K562 (cell line): ENCODE data around the gene SLC34A2. TPM values are rescaled to one million over a fixed set of nuclear protein-coding genes. Genes with fewer than 3 reads are reported as not detected.

ENCODE experiments used
- ATAC-seq: fragments of 200-7000 bp; cut with Tn5 transposase; 3 replicates; pipeline ENCODE4 v1.9.1; 2020; ENCODE audit warnings: moderate library complexity
- BruUV-seq: library from RNA; stranded (reverse); fragments of 400-500 nt; replicated peaks from 2 replicates; lab custom pipeline; 2021; lab: Mats Ljungman, UMichigan
- CTCF ChIA-PET: fragments of 300-600 bp; formaldehyde crosslinking; extraction: SDS; loops from one replicate; lab custom pipeline; 2021; ENCODE audit warnings: low intra/inter-chr PET ratio; lab: Yijun Ruan, JAX
- POLR2A ChIA-PET: fragments of 300-600, 350-650 bp; sonication (Branson Sonifier 250); formaldehyde crosslinking; extraction: SDS; loops from one replicate; lab custom pipeline; 2021; ENCODE audit warnings: antibody characterized with exemption, inconsistent platforms; lab: Yijun Ruan, JAX
- DNase-seq, 4 experiments: peaks; one replicate each; pipeline versions ENCODE4 v3.0.0 to v3.0.0-alpha.2; 2011 to 2018; ENCODE audit warnings: low spot score in 3 of 4, mixed read lengths in 3 of 4; ENCODE audit errors: extremely low read depth in 1 of 4
- FAIRE-seq: peaks from 2 replicates; lab custom pipeline; 2011; peaks lifted over from hg19 to GRCh38; lab: Jason Lieb, UNC
- H2AFZ ChIP-seq: 2 replicates; pipeline ENCODE4 v1.6.0; 2011; ENCODE audit warnings: low read depth, low read length, control low read depth, inconsistent platforms
- H3K27ac ChIP-seq: fragments of 200-600 bp; 3 replicates; pipeline ENCODE4 v1.8.0; 2011; ENCODE audit warnings: low read depth, mild to moderate bottlenecking, control low read depth, inconsistent platforms, low read length, moderate library complexity, mixed read lengths; ENCODE audit errors: extremely low read depth
- H3K27me3 ChIP-seq, 2 experiments: fragments of 300-600 bp in 1 of 2; 2 replicates in 1 of 2; 3 replicates in 1 of 2; pipeline versions ENCODE4 v1.6.0 to v1.8.0; 2011; ENCODE audit warnings: inconsistent platforms in 2 of 2, low read length in 2 of 2, mild to moderate bottlenecking in 1 of 2, mixed read lengths in 1 of 2, moderate library complexity in 1 of 2; ENCODE audit not compliant: control insufficient read depth in 2 of 2, insufficient read depth in 2 of 2
- H3K36me3 ChIP-seq: fragments of 300-600 bp; 3 replicates; pipeline ENCODE4 v1.8.0; 2011; ENCODE audit warnings: mild to moderate bottlenecking, low read length, inconsistent platforms; ENCODE audit not compliant: control insufficient read depth, insufficient read depth
- H3K4me1 ChIP-seq, 2 experiments: fragments of 200-600 bp in 1 of 2; replicated peaks in 1 of 2; 2 replicates in 1 of 2; 3 replicates in 1 of 2; pipeline versions ENCODE4 v1.5.1 to v1.8.0; 2011; ENCODE audit warnings: inconsistent platforms in 2 of 2, low read length in 2 of 2, mild to moderate bottlenecking in 1 of 2, mixed read lengths in 1 of 2, moderate library complexity in 1 of 2; ENCODE audit not compliant: control insufficient read depth in 2 of 2, insufficient read depth in 2 of 2
- H3K4me2 ChIP-seq: 2 replicates; pipeline ENCODE4 v1.6.1; 2011; ENCODE audit warnings: low read length, control low read depth, inconsistent platforms, mixed read lengths; ENCODE audit not compliant: insufficient read depth
- H3K4me3 ChIP-seq: fragments of 200-600 bp; sonication (generic), shearing (Covaris generic); 2 replicates; pipeline ENCODE4 v1.5.1; 2016; ENCODE audit warnings: control low read depth, inconsistent platforms
- H3K79me2 ChIP-seq: fragments of 200-600 bp; 3 replicates; pipeline ENCODE4 v1.8.0; 2011; ENCODE audit warnings: low read length, inconsistent platforms; ENCODE audit not compliant: control insufficient read depth, insufficient read depth
- H3K9ac ChIP-seq, 2 experiments: 2 replicates each; pipeline versions ENCODE4 v1.6.0 to v1.6.1; 2011; ENCODE audit warnings: low read depth in 2 of 2, low read length in 2 of 2, control low read depth in 1 of 2, inconsistent platforms in 1 of 2, mild to moderate bottlenecking in 1 of 2, mixed read lengths in 1 of 2; ENCODE audit not compliant: insufficient read depth in 1 of 2
- H3K9me1 ChIP-seq: one replicate; pipeline ENCODE4 v1.6.0; 2011; ENCODE audit warnings: inconsistent platforms, mild to moderate bottlenecking, low read length, moderate library complexity; ENCODE audit not compliant: control insufficient read depth, insufficient read depth
- H3K9me3 ChIP-seq: replicated peaks from 2 replicates; pipeline ENCODE4 v1.5.1; 2011; ENCODE audit warnings: low read depth, low read length, inconsistent platforms; ENCODE audit not compliant: control insufficient read depth, insufficient read depth
- H4K20me1 ChIP-seq: replicated peaks from 2 replicates; pipeline ENCODE4 v1.6.1; 2011; ENCODE audit warnings: low read length, inconsistent platforms, mixed read lengths; ENCODE audit not compliant: control insufficient read depth, insufficient read depth
- GTF2F1 ChIP-seq: IDR thresholded peaks from 2 replicates; pipeline ENCODE4 v1.6.1; 2011; ENCODE audit warnings: low read depth, low read length, improper control_type of control experiment
- NFATC3 ChIP-seq: fragments of 450-650 bp; IDR thresholded peaks from 2 replicates; pipeline ENCODE4 v1.6.1; 2017; ENCODE audit warnings: mild to moderate bottlenecking
- NRF1 ChIP-seq, 2 experiments: fragments of 450-650 bp; IDR thresholded peaks in 1 of 2; conservative IDR thresholded peaks in 1 of 2; 2 replicates each; pipeline ENCODE4 v1.6.1; 2014; ENCODE audit warnings: mild to moderate bottlenecking in 2 of 2
- POLR2A ChIP-seq: fragments of 450-650 bp; conservative IDR thresholded peaks from 2 replicates; pipeline ENCODE4 v1.6.1; 2016
- POLR3G ChIP-seq: IDR thresholded peaks from 2 replicates; pipeline ENCODE4 v1.6.1; 2011; ENCODE audit not compliant: insufficient read length, insufficient replicate concordance; ENCODE audit errors: extremely low read depth
- RBM34 ChIP-seq: fragments of 200-400 bp; formaldehyde crosslinking; IDR thresholded peaks from 2 replicates; pipeline ENCODE4 v1.6.1; 2018; ENCODE audit warnings: low read length, borderline replicate concordance; ENCODE audit not compliant: insufficient read depth
- RFX7 ChIP-seq: fragments of 250-450 bp; sonication (Bioruptor Pico); IDR thresholded peaks from 2 replicates; pipeline ENCODE4 v1.5.1; 2021; ENCODE audit warnings: mild to moderate bottlenecking
- SIX5 ChIP-seq, 2 experiments: IDR thresholded peaks; 2 replicates each; pipeline ENCODE4 v1.6.1; 2011; ENCODE audit warnings: low read length in 2 of 2, borderline replicate concordance in 1 of 2, low read depth in 1 of 2, mild to moderate bottlenecking in 1 of 2, moderate library complexity in 1 of 2; ENCODE audit not compliant: insufficient read depth in 1 of 2
- ZNF184 ChIP-seq: sonication (generic); formaldehyde crosslinking; IDR thresholded peaks from 2 replicates; pipeline ENCODE4 v1.5.0; 2020; ENCODE audit warnings: missing genetic modification reagents
- ZNF232 ChIP-seq: sonication (generic); formaldehyde crosslinking; IDR thresholded peaks from 2 replicates; pipeline ENCODE4 v1.8.0; 2022; ENCODE audit warnings: mild to moderate bottlenecking, missing genetic modification reagents
- ZNF76 ChIP-seq: fragments of 250-450 bp; sonication (Bioruptor Pico); IDR thresholded peaks from 2 replicates; pipeline ENCODE4 v1.4.0; 2020; ENCODE audit warnings: mild to moderate bottlenecking, moderate library complexity, borderline replicate concordance
- WGBS: fragments of 100-300 bp; shearing (Covaris generic); methylation state at CpG from one replicate; pipeline ENCODE4 v1.1.6; 2016; ENCODE audit warnings: low coverage, mixed read lengths; ENCODE audit not compliant: insufficient coverage; ENCODE audit errors: missing lambda C conversion rate; 5-methylcytosine and 5-hydroxymethylcytosine counted together
- in situ Hi-C: fragments of 300-500 bp; cut with MboI; formaldehyde crosslinking; loops from 4 replicates; pipeline ENCODE4 v1.15.0; 2018; ENCODE audit warnings: inconsistent platforms, mixed read lengths
- intact Hi-C: fragments of 100-400 bp; cut with micrococcal nuclease; formaldehyde crosslinking; loops from 2 replicates; pipeline ENCODE4 v1.14.2; 2022
- polyA plus RNA-seq, 8 experiments: library from polyadenylated mRNA; depleted of rRNA in 4 of 8; stranded (reverse) in 5 of 8; unstranded in 3 of 8; fragments of >200 nt; fragmentation: Nextera tagmentation in 2 of 8; fragmentation: Illumina TruSeq in 1 of 8; extraction: Ambion mirVana in 2 of 8; extraction: Trizol in 1 of 8; gene quantifications; 2 replicates each; pipeline versions ENCODE4 v1.2.1 to v1.2.3, GENCODE V29; 2011 to 2014; ENCODE audit warnings: inconsistent platforms in 1 of 8, missing spikeins in 1 of 8
- total RNA-seq, 7 experiments: library from RNA; depleted of rRNA in 6 of 7; stranded (reverse); fragments of >200 nt in 6 of 7; fragmentation: Illumina TruSeq in 2 of 7; extraction: Trizol in 2 of 7; gene quantifications; 2 replicates each; pipeline versions ENCODE4 v1.2.1 to v1.2.3, GENCODE V29; 2011 to 2021; ENCODE audit warnings: low replicate concordance in 1 of 7

SLC34A2 gene
- total and polyA plus RNA-seq, 9 of the 15 experiments (the other 6 are each of a cell fraction or from before 2014, with no cell fraction given), result 1.5 TPM; not detected in 8

GRCh38 chr4:25662306-25662705 lies 6.7 kb downstream of the SLC34A2 start:
- H3K4me2 ChIP-seq, result no peak overlapping the region
- no peaks in the 10 kb centered on the region for H4K20me1 ChIP-seq
- POLR2A ChIA-PET, result no interaction called here
- CTCF ChIA-PET, result no interaction called here
- no peaks in the 10 kb centered on the region for H3K9me1 ChIP-seq
- TF ChIP-seq ZNF76 (no peak), NFATC3 (no peak), ZNF184 (CRISPR knock-in tag) (no peak), GTF2F1 (no peak), POLR2A (no peak), NRF1 (conservative IDR thresholded peaks at IDR 0.05 in 1 of 2, IDR thresholded peaks at IDR 0.05 in 1 of 2) (no peak), POLR3G (no peak), SIX5 (IDR thresholded peaks at IDR 0.05; ENCODE audit: borderline replicate concordance in 1 of 2, insufficient read depth in 1 of 2, low read depth in 1 of 2, low read length in 2 of 2) (no peak), ZNF232 (CRISPR knock-in tag) (no peak), RFX7 (CRISPR knock-in tag) (no peak), RBM34 (no peak)
- WGBS, result under 1% methylated on average over 10 of the region's 10 CpGs
- intact Hi-C loops (no loop called here), in situ Hi-C loops (no loop called here)
- no peak overlapping the region for H3K9ac ChIP-seq
- FAIRE-seq (no peak), ATAC-seq (no peak), DNase-seq (no peak)
- no peaks in the 10 kb centered on the region for H3K9me3 ChIP-seq
- no peak overlapping the region for H3K4me3 ChIP-seq
- no peaks in the 10 kb centered on the region for H3K4me1 ChIP-seq
- H3K79me2 ChIP-seq, result no peaks in the 10 kb centered on the region
- no TSS peak for BruUV-seq
- no peak overlapping the region for H3K27ac ChIP-seq
- H2AFZ ChIP-seq, result no peak overlapping the region
- peaks cover 13 to 47% of the 10 kb centered on the region in 2 experiments; a peak in 4 of 5 replicates for H3K27me3 ChIP-seq
- H3K36me3 ChIP-seq, result no peaks in the 10 kb centered on the region
